ENCODE measurements around the gene SACM1L.

SACM1L gene

DNA sequence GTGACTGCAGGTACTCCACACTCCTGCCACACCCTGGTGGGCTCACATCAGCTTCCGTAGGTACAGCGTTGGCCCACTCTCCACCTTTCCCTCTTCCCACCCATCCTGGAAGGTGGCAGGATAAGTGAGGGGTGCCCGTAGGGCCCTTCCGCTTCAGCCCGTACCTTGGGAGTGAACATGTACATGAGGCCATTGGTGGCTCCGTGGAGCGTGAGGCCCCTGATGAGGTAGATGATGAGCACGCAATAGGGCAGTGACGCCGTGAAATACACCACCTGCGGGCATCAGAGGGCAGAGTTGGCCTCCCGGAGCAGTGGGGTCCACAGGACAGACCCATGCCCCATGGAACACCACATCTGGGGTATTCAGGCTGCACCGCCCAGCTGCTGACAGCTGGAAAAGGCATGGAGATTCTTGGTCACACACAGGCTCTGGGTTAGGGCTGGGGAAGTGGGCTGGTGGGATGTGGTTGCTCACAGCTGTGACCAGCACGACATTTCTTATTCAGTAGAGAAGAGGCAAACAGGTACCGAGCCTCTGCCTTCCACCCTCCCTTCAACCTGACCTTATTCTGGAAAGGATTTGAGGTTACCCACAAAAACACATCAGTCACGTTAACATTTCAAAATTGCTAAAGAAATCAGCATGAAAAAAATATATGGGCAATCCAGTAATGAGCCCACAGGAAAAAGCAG lies 83.3 kb downstream of the SACM1L start:
- no peak for DNase-seq

DNA sequence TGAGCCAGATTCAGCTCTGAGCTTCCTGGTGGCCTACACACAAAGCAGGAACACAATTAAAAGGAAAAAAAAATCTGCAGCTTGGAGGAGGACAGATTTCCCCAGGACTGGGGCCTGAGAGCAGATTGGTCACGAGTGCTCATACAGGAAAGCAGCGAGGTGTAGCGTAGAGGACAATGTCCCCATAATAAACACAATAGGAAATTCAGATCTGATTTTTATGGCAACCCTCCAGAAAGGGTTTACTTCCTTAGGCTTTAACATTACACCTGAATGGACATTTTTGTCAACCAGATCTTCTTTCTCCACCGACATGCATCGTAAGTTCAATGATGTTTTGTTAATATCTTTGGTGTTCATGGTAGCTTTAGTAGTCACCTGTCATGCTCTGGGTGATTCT lies 83.9 kb downstream of the SACM1L start:
- no peak for DNase-seq

DNA sequence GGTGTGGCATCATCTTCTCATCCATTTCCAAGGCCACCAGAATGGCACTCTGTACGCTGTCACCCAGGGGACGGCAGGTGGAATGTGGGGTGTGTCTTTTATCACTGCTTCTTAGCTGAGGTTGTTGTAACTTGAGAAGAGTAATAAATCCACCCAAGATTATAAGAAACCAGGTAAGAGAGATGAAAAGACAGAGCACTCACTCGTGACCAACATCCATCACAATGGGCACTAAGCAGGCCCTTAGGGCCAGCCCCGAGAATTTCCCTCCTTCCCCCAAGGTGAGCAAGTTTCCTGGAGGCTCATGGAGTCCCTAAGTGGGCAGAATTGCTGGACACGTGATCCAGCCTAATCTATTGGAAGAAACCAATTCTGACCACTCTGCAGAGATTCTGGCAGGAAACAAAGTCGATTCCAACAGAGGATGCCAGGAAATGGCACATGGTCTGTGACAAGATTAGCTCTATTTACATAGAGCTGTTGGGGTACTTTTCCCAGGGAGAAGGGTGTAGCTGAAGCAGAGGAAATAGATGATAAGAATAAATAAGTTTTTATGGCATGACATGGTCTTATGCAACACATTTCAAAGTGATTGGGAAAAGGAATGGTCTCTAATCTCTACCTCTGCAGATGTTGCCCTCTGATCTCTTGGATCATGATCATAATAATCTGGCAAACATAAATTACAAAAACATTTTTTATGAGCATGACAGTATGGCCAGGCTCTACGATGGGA lies 84.7 kb downstream of the SACM1L start:
- no peak for DNase-seq

DNA sequence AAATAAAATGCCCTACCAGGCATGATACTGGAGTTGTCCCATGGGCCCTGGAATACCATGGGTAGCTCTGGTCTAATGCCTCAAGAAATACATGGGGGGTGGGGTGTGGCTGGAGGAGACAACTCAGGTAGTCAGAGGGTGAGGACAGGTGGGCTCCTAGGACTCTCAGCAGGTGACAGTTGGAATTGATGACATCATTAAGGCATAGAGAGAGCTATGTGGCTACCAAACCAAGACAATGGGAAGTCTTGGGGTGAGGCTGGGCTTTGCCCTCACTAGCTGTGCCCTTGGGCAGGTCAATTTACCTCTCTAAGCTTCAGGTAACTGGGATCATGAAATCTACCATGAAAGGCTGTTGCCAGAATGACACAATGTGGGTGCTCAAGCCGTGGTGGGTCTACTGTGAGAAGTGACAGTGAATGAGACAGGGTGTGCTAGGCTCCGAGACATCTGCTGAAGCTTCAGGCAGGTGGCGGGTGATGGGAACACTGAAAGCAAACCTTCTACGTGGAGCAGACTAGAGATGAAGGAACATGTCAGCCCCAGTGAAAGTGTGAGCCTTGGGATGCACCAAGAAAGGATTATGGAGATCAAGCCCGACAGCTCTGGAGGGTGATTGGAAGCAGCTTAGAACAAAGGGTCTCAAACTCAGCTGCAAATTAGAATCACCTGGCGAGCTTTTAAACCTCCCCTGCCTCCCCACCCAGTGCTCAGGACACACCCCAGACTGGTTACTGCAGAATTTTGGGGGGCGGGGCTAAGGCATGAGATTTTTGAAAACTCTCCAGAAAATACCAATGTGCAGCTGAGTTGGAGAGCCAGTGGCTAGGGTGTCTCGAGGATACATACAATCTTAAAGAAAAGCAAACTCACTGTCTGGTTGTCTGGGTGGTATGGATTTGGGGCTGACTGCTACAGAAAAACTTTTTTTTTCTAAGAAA lies 85.7 kb downstream of the SACM1L start:
- DNase-seq: no peak

DNA sequence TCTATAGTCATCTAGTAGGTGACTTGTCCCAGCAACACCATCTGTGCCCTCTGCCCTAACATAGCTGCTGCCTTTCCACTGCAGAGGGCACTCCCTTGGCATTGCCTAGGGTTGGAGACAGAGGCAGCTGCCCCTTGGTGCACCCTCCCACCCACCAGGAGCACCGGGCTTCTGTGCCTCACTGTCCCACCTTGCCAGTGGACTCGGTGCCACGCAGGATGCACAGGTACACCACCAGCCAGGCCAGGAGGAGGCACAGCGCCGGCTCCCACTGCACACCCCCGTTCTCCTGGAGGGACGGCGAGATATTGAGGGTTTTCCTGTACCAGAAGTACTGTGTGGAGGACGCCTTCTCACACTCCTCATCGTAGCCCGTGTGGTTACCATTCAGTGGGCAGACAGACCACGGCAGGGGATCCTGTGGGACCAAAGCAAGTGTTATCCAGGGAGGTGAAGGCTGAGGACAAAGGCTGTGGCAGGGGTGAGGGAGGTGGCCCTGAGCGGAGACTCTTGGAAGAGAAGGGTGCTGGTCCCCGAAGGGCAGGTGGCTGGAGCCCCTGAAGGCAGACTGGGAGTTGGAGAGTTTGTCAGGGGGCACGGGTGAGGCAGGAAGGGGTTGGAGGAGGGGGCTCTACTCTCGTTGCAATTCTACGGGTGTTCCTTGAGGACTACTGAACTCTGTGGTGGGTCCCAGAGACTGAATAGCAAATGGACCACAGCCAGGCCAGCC lies 86.5 kb downstream of the SACM1L start:
- no peak for DNase-seq

DNA sequence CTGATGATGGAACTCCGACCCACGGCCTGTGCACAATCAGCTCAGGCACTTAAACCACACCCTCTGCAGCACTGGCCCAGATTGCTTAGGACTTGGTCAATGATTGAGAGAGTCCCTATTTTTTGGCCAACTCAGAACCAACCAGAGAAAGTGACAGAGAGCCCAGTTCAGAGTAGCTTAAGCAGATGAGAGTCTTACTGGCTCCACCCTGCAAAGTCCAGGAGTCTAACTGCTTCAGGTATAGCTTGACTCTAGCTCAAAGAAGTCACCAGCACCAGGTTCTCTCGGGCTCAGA lies 87.1 kb downstream of the SACM1L start:
- DNase-seq: no peak

DNA sequence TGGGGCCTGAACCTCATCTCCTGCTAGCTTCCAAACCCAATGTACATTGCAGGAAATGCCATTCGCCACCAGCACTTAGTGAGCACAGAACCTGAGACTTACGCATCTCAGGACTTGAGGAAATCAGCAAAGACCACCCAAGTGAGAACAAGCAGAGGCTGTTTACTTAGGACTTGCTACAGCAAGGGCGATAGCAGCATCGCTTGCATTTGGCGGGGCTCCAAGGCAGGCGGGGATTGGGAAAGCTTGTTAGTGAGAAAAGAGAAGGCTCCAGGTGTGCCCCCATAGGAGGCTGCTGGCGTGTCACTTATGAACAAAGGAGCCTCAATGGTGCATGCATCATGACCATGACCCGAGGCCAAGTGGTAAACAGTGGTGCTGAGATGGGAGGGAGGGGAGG lies 87.4 kb downstream of the SACM1L start:
- DNase-seq: no peak

DNA sequence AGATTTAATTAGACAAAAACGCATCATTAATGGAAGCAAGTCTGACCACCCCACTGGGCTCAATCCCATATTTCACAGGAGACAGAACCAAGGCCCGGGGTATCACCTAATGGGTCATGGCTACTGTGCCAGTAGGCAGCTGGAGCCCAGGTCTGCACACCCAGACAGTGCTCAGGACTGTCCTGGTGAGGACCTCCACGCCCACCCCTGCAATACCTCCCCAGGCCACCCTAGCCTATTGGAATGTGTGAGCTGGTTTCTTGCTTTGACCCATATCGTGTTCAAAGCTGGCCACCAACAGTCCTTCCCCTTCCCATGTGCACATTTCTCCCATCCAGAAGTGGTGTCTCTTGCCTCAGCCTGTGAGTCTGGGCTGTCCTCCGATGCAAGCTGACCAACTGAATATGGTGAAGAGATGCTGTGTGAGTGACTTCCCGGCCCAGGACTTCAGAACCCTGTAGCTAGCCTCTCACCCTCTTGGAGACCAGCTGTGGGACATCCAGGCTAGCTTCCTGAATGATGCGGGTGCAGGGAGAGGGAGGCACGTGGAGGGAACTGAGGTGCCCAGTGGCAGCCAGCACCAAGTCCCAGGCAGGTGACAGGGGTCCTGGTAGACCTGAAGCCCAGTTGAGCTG lies 88.0 kb downstream of the SACM1L start:
- no peak for DNase-seq

DNA sequence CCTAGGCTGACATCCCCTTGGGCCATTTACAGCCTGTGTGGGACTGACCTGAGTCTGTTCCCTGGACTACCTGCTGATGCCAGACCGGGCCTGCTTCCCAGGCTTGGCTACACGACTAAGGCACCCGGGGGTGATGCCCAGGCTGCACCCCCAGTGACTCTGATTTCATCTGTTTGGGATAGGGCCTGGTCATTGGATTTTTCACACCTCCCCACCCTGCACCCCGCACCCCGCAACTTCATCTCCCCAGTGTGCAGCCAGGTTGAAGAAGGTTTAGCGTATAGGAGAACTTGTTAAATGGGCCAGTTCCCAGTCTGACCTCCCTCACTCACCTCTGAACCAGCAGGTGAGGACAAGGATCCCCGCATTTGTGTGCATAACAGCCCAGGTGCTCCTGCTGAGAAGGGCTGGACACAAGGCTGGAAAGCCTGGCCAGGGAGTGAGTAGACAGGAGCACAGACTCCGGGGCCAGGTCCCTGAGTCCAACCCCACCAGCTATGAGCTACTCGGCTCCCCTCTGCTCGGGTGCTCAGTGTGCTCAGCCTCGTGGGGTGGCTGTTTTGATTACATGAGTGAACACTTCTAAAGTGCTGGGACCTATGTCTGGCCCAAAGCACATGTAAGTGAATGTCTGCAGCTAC lies 88.7 kb downstream of the SACM1L start:
- no peak for DNase-seq

DNA sequence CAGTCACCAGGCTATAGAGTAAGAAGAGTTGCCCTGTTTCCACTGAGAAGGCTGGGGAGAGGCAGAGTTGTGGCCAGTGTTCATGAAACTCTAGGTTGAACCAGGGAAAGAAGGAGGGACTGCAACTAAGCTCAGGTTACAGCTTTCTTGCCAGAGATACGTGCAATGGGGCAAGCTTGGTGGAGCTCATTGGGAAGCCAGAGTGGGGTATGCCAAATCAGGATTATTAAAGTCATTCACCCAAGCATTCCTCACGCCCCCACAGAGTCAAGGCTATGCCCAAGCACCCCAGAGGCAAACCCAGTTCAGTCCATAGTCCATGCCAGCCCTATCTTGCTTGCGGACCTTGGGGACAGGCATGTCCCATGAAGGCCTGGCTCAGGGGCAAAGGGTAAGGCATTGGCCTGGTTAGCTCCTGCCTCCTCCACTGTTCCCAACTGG lies 89.6 kb downstream of the SACM1L start:
- no peak for DNase-seq

DNA sequence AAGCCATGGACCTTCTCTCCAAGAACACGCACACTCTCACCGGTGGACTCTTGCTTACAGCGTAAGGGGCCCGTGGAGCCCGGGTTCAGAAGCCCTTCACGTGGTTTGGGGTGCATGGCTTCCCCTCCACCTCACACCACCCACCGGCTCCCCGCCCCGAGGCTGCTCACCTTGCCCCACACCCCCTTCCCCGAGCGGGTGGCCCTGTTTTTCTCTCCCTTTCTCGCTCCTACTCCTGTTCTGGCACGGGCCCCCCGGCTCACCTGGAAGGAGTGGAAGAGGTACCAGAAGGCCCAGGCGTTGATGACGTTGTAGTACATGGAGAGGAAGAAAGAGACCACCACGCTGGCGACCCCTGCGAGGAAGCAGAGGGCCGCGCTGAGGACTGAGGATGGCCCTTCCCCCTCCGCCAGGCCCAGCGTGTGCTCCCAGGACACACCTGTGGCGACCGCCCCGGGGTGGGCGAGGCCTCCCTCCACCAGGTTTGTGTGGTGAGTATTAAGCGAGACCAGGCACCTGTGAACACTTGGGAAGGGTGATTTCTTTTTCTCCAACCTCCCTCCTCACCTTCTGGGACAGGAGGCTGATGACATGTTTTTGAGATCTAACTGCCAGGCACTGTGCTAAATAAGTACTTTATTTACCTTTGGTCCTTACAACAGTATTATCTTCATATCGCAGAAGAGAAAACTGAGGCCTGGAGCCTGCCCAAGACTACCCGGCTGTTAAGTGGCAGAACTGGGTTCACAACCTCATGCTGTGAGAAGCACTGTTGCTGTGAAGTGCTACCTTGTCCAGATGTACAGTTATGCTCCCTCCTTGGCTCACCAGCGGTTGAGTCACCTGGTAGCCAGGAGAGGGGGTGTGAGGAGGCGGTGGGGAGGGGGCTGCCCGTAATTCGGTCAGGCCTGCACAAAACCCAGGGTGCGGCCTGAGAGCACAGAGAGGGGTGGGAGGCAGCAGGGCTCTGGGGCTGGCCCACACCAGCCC lies 90.8 kb downstream of the SACM1L start:
- no peak for DNase-seq

DNA sequence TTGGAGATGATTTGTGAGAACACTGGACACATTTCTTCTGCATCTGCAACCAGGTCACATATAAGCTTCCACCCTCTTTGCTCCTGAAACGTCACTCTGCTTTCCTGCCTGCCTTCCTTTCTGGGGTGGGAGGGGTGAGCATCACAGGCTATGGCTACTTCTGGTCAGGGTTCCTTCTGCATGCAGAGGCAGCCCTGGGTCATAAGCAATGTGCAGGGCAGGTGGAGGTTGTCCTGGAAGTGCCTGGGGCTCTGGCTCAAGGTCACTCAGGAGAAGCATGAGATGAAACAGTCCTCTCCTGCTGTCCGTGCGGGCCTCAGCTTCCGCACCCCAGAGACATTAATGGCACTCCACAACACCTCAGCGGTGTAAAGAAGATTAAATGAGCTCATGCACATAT lies 92.1 kb downstream of the SACM1L start:
- DNase-seq: no peak

DNA sequence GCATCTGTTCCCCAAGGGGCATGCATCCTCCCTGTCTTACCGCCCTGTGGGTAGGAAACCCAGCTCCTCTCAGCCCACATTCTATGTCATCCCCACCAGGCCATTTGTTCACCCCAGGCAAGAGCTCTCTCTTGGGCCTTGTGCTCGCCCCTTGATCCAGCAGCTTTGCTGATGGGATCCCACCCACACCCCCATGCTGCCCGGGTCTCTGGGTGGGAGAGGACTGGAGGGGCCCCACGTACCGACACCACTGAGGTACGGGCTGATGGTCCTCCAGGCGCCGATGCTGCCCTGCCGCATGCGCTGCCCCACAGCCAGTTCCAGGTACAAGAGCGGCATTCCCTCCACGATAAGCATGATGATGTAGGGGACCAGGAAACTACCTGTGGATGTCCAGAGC lies 92.6 kb downstream of the SACM1L start:
- DNase-seq: no peak

DNA sequence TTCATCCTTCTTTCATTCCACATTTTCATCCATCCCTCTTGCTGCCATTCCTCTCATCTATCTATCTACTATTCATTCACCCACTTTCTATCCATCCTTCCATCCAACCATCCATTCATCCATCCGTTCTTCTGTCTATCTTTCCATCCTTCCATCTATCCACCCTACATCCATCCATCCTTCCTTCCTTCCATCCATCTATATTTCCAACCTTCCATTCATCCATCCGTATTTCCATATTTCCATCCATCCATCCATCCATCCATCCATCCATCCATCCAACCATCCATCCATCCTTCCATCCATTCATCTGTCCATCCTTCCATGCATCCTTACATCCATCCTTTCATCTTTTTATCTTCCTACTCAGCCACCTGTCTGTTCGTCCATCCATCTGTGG lies 93.2 kb downstream of the SACM1L start:
- DNase-seq: no peak

DNA sequence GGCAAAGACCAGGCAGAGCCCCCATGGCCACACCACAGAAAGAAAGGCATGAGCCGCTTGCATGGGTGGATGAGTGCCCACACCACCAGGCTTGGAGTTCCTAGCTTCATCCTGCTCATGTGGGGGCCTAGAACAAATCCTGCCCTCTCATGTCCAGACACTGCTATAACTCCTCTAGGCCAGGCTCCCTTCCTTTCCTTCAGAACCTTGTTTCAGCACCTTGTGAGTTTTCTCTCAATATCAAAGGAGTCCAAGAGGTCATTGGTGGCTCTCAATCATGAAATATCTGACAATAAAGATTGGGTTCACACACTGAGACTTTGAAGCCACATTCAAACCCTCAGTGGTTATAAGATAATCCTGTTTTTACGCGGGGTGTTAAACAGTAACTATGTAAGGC lies 94.5 kb downstream of the SACM1L start:
- DNase-seq: no peak

DNA sequence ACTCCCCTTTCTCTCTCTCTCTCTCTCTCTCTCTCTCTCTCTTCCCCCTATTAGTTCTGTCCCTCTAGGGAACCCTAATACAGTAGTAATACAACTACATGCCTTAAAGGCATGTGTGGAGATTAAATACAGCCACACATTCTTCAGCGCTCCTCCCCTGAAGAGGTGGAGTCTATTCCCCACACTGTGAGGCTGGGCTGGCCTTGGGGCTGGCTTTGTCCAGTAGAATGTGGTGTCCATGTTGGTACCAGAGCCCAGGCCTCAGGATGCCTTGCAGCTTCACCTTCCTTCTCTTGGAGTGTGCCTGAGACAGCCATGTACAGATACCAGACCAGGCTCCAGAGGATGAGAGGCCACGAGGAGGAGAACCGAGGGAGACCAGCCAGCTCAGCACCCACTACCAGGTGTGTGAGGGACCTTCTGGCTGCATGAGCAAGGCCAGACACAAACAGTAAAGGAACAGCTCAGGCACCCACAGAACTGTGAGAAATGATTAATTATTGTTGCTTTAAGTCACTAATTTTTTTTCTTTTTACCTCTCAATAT lies 96.5 kb downstream of the SACM1L start:
- DNase-seq: no peak

DNA sequence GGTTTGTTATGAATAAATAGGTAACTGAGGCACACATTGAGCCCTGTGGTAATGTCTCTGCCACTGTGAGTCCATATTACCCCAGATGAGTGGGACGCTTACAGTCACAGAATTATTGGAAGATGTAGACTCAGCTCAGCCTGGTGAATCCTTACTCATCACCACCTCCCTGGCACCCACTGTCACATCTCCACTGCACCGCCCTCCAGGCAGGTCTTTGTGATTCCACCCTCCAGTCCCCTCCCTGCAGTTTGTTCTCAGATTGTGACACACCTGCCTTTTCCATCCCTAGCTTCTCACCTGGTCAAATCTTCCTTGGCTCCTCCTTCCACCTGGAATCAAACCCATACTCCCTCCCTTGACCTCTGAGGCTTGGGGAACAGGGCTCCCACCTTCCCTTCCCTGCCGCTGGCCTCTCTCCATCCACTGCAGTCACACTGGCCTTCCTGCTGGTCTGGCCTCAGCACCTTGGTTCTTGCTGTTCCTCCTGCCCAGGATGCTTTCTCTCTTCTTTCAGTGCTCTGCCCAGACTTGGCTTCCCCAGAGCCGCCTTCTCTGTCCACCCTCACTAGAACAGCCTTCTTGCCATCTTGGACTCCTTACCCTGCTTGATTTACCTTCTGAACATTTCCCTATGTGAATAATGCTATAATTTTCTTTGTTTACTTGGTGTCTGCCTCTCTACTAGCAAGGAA lies 97.8 kb downstream of the SACM1L start:
- DNase-seq: no peak

DNA sequence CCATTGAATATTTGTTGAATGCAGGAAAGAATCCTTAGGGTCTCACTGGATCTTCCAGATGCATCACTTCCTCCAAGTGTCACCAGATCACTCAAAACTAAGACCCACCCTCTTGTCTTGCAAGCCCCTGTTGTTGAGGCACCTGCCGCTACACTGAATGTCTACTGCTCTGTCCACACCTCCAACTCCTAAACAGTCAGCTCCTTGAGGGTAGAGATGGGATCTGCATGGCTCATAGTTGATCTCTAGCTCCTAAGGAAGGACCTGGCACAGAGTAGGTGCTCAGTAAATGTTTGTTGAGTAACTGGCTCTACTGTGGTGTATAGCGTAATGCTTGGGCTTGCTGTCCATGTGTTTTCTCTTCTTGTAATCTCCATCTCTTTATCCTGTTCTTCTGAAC lies 98.4 kb downstream of the SACM1L start:
- DNase-seq: no peak

DNA sequence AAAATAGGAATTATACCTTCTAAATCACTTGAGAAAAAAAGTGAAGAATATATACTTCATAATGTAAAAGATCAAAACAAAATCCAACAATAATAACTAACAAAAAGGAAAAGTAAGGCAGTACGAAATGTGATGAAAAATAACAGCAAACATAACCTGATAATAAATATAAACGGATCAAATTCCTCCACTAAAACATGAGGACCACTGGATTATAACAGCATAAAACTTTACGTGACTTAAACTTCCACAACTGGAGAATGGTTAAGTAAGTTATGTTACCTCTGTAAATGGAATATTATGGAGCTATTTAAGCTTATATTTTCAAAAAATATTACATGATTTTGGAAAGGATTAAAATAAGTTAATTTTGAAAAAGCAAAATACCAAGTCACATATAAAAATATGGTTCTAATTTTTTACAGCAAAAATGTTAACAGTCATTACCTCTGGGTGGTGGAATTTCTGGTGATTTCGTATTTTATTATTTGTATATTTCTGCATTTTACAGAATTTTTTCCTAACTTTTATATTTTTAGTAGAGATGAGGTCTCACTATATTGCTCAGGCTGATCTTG lies 100.1 kb downstream of the SACM1L start:
- no peak for DNase-seq

Data from Kasumi-1 (cell line).